Uterus (tissue), 4 donors: ENCODE measurements around the gene SLC4A11. TPM values are rescaled to one million over a fixed set of nuclear protein-coding genes. Genes with fewer than 3 reads are reported as not detected.

Experiments used
- DNase-seq, 2 donors: peaks; one replicate each; pipeline ENCODE4 v3.0.0-alpha.2; 2019 to 2020
- H3K27ac ChIP-seq, 2 donors: fragments of 200-600 bp; sonication (generic); 1 replicate in 1 of 2; 2 replicates in 1 of 2; pipeline ENCODE4 v1.5.1; 2016 to 2018
- H3K27me3 ChIP-seq, 2 donors: fragments of 200-600 bp; sonication (generic); one replicate each; pipeline ENCODE4 v1.5.1; 2018 to 2019; ENCODE audit warnings: control low read depth in 1 of 2
- H3K36me3 ChIP-seq, 2 donors: fragments of 200-600 bp; sonication (generic); one replicate each; pipeline ENCODE4 v1.5.1; 2019; ENCODE audit warnings: control low read depth in 1 of 2
- H3K4me1 ChIP-seq, 2 donors: fragments of 200-600 bp; sonication (generic); one replicate each; pipeline ENCODE4 v1.5.1; 2018 to 2019; ENCODE audit warnings: control low read depth in 1 of 2
- H3K4me3 ChIP-seq, 2 donors: fragments of 200-600 bp; sonication (generic); 1 replicate in 1 of 2; 2 replicates in 1 of 2; pipeline ENCODE4 v1.5.1; 2018 to 2019; ENCODE audit warnings: mild to moderate bottlenecking in 1 of 2
- H3K9me3 ChIP-seq, 2 donors: fragments of 200-600 bp; sonication (generic); one replicate each; pipeline ENCODE4 v1.5.1; 2019; ENCODE audit warnings: control low read depth in 1 of 2
- CTCF ChIP-seq, 4 experiments: fragments of 200-600 bp in 2 of 4; fragments of 450-650 bp in 2 of 4; sonication (generic) in 2 of 4; IDR thresholded peaks; one replicate each; pipeline ENCODE4 v1.5.1; 2016 to 2019; ENCODE audit warnings: antibody characterized with exemption in 4 of 4, mild to moderate bottlenecking in 2 of 4, moderate library complexity in 1 of 4
- POLR2A ChIP-seq, 2 donors: fragments of 450-650 bp; IDR thresholded peaks; one replicate each; pipeline ENCODE4 v1.6.1; 2016; ENCODE audit warnings: antibody characterized with exemption in 2 of 2, mild to moderate bottlenecking in 1 of 2, moderate library complexity in 1 of 2
- intact Hi-C: fragments of 100-400 bp; cut with DNase I; formaldehyde crosslinking; loops from one replicate; pipeline ENCODE4 v1.15.1; 2023; ENCODE audit warnings: low total_unique reads
- total RNA-seq, 4 donors: library from RNA; depleted of rRNA in 3 of 4; stranded (reverse); fragments of >200 nt in 3 of 4; gene quantifications; one replicate each; pipeline versions ENCODE4 v1.1.0 to v1.2.4, GENCODE V29; 2014 to 2023
- donor health status: DM: yes; HTN: yes; CAD: no.

SLC4A11 gene
- total RNA-seq, 4 donors from 2014 or later: 0.29 to 0.91 (median 0.76) TPM; not detected in 1

- no peaks in the 10 kb centered on the region for H3K4me1 ChIP-seq
- H3K27ac ChIP-seq: no peak overlapping the region
- DNase-seq: no peak
- H3K36me3 ChIP-seq: no peaks in the 10 kb centered on the region
- H3K27me3 ChIP-seq: no peaks in the 10 kb centered on the region
- TF ChIP-seq CTCF (IDR thresholded peaks at IDR 0.05) (no peak), POLR2A (IDR thresholded peaks at IDR 0.05) (no peak)
- no peaks in the 10 kb centered on the region for H3K9me3 ChIP-seq
- intact Hi-C loops: no loop called here
- H3K4me3 ChIP-seq: no peak overlapping the region
Observed at GRCh38 chr20:3226093-3226492, 12.9 kb downstream of the SLC4A11 start.

GRCh38 chr20:3224681-3225421 is 14.1 kb downstream of the SLC4A11 start:
- Histone ChIP-seq H3K4me1 (no peaks in the 10 kb centered on the region), H3K9me3 (no peaks in the 10 kb centered on the region), H3K27me3 (no peaks in the 10 kb centered on the region), H3K27ac (no peak overlapping the region), H3K4me3 (no peak overlapping the region), H3K36me3 (no peaks in the 10 kb centered on the region)
- intact Hi-C loops: no loop called here
- no peak for DNase-seq
- TF ChIP-seq CTCF (IDR thresholded peaks at IDR 0.05) (no peak), POLR2A (IDR thresholded peaks at IDR 0.05) (no peak)

- no peaks in the 10 kb centered on the region for H3K9me3 ChIP-seq
- no peaks in the 10 kb centered on the region for H3K36me3 ChIP-seq
- H3K4me3 ChIP-seq: no peak overlapping the region
- H3K4me1 ChIP-seq: no peaks in the 10 kb centered on the region
- DNase-seq: no peak
- H3K27ac ChIP-seq: no peak overlapping the region
- intact Hi-C loops: no loop called here
- no peaks in the 10 kb centered on the region for H3K27me3 ChIP-seq
- TF ChIP-seq POLR2A (IDR thresholded peaks at IDR 0.05) (no peak), CTCF (IDR thresholded peaks at IDR 0.05) (no peak)
Observed at GRCh38 chr20:3223994-3224680, 14.9 kb downstream of the SLC4A11 start.

GRCh38 chr20:3223651-3223993 is 15.4 kb downstream of the SLC4A11 start:
- TF ChIP-seq CTCF (IDR thresholded peaks at IDR 0.05): no peak
- no peak for TF ChIP-seq POLR2A (IDR thresholded peaks at IDR 0.05)
- Histone ChIP-seq H3K36me3 (no peaks in the 10 kb centered on the region), H3K4me1 (no peaks in the 10 kb centered on the region), H3K27ac (no peak overlapping the region), H3K27me3 (no peaks in the 10 kb centered on the region), H3K4me3 (no peak overlapping the region), H3K9me3 (no peaks in the 10 kb centered on the region)
- no peak for DNase-seq
- intact Hi-C loops: no loop called here
